Measurements from ENCODE around the gene STK33. TPM values are rescaled to one million over a fixed set of nuclear protein-coding genes. Genes with fewer than 3 reads are reported as not detected.
A peak's percentile ranks its signal among the peaks of the same experiment; 100 is the strongest.

Gene STK33
- total RNA-seq, 2 experiments from 2014 or later, result not detected

DNA sequence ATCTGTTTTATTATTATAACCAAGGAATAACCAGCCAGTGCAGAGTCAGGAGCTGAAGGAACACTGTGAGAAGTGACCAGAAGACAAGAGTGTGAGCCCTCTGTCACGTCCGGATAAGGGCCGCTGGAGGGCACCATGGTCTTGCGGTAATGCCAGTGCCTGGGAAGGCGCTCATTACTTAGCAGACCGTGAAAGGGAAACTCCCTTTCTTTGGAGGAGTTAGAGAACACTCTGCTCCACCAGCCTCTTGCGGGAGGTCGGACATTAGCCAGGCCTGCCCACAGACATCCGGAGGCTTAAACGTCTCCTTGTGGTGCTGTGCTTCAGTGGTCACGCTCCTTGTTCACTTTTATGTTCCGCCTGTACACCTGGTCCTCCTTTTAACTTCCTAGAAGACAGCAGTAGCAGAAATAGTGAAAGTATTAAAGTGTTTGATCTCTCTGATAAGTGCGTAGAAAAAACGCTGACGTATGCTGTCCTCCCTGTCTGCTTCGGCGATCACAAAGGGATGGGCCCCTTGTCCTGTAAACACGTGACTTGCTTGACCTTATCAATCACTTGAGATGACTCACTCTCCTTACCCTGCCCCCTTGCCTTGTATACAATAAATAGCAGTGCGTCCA, 209.7 kb downstream of the STK33 start:
- DNase-seq (peak in 1 of 14 experiments; percentile 12), ATAC-seq (ENCODE audit: poor library complexity) (no peak)
- TF ChIP-seq, protein P1, sequence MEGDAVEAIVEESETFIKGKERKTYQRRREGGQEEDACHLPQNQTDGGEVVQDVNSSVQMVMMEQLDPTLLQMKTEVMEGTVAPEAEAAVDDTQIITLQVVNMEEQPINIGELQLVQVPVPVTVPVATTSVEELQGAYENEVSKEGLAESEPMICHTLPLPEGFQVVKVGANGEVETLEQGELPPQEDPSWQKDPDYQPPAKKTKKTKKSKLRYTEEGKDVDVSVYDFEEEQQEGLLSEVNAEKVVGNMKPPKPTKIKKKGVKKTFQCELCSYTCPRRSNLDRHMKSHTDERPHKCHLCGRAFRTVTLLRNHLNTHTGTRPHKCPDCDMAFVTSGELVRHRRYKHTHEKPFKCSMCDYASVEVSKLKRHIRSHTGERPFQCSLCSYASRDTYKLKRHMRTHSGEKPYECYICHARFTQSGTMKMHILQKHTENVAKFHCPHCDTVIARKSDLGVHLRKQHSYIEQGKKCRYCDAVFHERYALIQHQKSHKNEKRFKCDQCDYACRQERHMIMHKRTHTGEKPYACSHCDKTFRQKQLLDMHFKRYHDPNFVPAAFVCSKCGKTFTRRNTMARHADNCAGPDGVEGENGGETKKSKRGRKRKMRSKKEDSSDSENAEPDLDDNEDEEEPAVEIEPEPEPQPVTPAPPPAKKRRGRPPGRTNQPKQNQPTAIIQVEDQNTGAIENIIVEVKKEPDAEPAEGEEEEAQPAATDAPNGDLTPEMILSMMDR (IDR thresholded peaks at IDR 0.05), result no peak
- Mint-ChIP-seq H3K4me3 (no peak overlapping the region), H3K27ac (no peak overlapping the region), H3K4me1 (ENCODE audit: low read depth) (no peaks in the 10 kb centered on the region), H3K9me3 (no peaks in the 10 kb centered on the region), H3K36me3 (ENCODE audit: low read depth) (no peaks in the 10 kb centered on the region), H3K27me3 (no peaks in the 10 kb centered on the region)
- POLR2A ChIA-PET, result no interaction called here
- peaks cover 0 to 4% of the 10 kb centered on the region in 2 experiments for H3K9me3 ChIP-seq (ENCODE audit: control insufficient read depth in 1 of 2, insufficient read depth in 1 of 2, low read length in 2 of 2)
- H3K27me3 ChIP-seq (ENCODE audit: control insufficient read depth in 1 of 2, insufficient read depth in 2 of 2, low read length in 2 of 2), result no peaks in the 10 kb centered on the region
- no peaks in the 10 kb centered on the region for H3K4me1 ChIP-seq (ENCODE audit: insufficient read depth, low read length)
- CTCF ChIA-PET, result no interaction called here
- no peaks in the 10 kb centered on the region for H3K36me3 ChIP-seq (ENCODE audit: insufficient read depth, low read length)
- no peak overlapping the region for H3K4me3 ChIP-seq (ENCODE audit: low read length)
- intact Hi-C loops (cut with DNase I, micrococcal nuclease), result no loop called here
- no peak overlapping the region for H3K27ac ChIP-seq (ENCODE audit: low read depth in 1 of 2, low read length in 2 of 2)

- intact Hi-C loops (cut with DNase I, micrococcal nuclease), result no loop called here
- Mint-ChIP-seq H3K36me3 (ENCODE audit: low read depth) (no peaks in the 10 kb centered on the region), H3K27me3 (no peaks in the 10 kb centered on the region), H3K4me3 (no peak overlapping the region), H3K4me1 (ENCODE audit: low read depth) (no peaks in the 10 kb centered on the region), H3K9me3 (no peaks in the 10 kb centered on the region), H3K27ac (no peak overlapping the region)
- Histone ChIP-seq H3K4me1 (ENCODE audit: insufficient read depth, low read length) (no peaks in the 10 kb centered on the region), H3K27me3 (ENCODE audit: control insufficient read depth in 1 of 2, insufficient read depth in 2 of 2, low read length in 2 of 2) (no peaks in the 10 kb centered on the region), H3K36me3 (ENCODE audit: insufficient read depth, low read length) (no peaks in the 10 kb centered on the region), H3K27ac (ENCODE audit: low read depth in 1 of 2, low read length in 2 of 2) (no peak overlapping the region), H3K9me3 (ENCODE audit: control insufficient read depth in 1 of 2, insufficient read depth in 1 of 2, low read length in 2 of 2) (peaks cover 0 to 4% of the 10 kb centered on the region in 2 experiments), H3K4me3 (ENCODE audit: low read length) (no peak overlapping the region)
- ChIA-PET POLR2A (no interaction called here), CTCF (no interaction called here)
- DNase-seq (no peak), ATAC-seq (ENCODE audit: poor library complexity) (no peak)
- TF ChIP-seq, protein P1 (IDR thresholded peaks at IDR 0.05), result no peak
Observed at GRCh38 chr11:8383627-8384026, 210.4 kb downstream of the STK33 start.

DNA sequence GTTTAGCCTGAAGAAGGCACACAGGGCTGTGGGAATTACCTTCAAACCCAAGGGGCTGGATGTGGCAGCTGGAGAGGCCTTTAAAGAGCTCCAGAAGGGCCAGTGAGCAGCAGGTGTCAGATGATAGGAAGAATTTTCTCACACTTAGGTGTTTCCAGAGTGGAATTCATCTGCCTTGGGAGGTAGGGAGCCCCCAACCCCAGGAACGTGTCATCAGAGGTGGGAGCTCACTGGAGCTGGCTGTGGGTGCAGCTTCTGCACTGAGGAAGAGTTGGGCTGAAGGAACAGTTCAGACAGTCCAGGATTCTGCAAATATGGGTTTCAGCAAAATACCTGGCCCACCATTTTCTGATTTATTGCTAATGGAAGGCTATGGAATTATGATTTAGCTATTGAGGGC, 210.8 kb downstream of the STK33 start:
- H3K9me3 ChIP-seq (ENCODE audit: control insufficient read depth in 1 of 2, insufficient read depth in 1 of 2, low read length in 2 of 2), result peaks cover 0 to 4% of the 10 kb centered on the region in 2 experiments
- ChIA-PET CTCF (no interaction called here), POLR2A (no interaction called here)
- no peak overlapping the region for H3K4me3 Mint-ChIP-seq
- no peaks in the 10 kb centered on the region for H3K36me3 Mint-ChIP-seq (ENCODE audit: low read depth)
- TF ChIP-seq, protein P1 (IDR thresholded peaks at IDR 0.05), result no peak
- intact Hi-C loops (cut with DNase I, micrococcal nuclease), result no loop called here
- H3K27me3 ChIP-seq (ENCODE audit: control insufficient read depth in 1 of 2, insufficient read depth in 2 of 2, low read length in 2 of 2), result no peaks in the 10 kb centered on the region
- no peak for DNase-seq
- no peak overlapping the region for H3K4me3 ChIP-seq (ENCODE audit: low read length)
- H3K27ac ChIP-seq (ENCODE audit: low read depth in 1 of 2, low read length in 2 of 2), result no peak overlapping the region
- no peaks in the 10 kb centered on the region for H3K27me3 Mint-ChIP-seq
- no peaks in the 10 kb centered on the region for H3K4me1 Mint-ChIP-seq (ENCODE audit: low read depth)
- ATAC-seq (ENCODE audit: poor library complexity), result no peak
- H3K36me3 ChIP-seq (ENCODE audit: insufficient read depth, low read length), result no peaks in the 10 kb centered on the region
- no peaks in the 10 kb centered on the region for H3K4me1 ChIP-seq (ENCODE audit: insufficient read depth, low read length)
- no peaks in the 10 kb centered on the region for H3K9me3 Mint-ChIP-seq
- H3K27ac Mint-ChIP-seq, result no peak overlapping the region
